Body of pancreas (tissue), 4 donors: ENCODE data around the gene PLAGL2.
A peak's percentile ranks its signal among the peaks of the same experiment; 100 is the strongest.

ENCODE experiments used
- POLR2A ChIP-seq, 3 donors: fragments of 450-650 bp; IDR thresholded peaks; one replicate each; pipeline ENCODE4 v1.6.1; 2016; ENCODE audit warnings: antibody characterized with exemption in 3 of 3, mild to moderate bottlenecking in 2 of 3
- TF ChIP-seq, protein P1 (sequence below), 7 experiments: fragments of 450-650 bp in 4 of 7; fragments of 200-600 bp in 3 of 7; sonication (generic) in 3 of 7; IDR thresholded peaks; one replicate each; pipeline ENCODE4 v1.5.1; 2016 to 2019; ENCODE audit warnings: antibody characterized with exemption in 7 of 7

DNA sequence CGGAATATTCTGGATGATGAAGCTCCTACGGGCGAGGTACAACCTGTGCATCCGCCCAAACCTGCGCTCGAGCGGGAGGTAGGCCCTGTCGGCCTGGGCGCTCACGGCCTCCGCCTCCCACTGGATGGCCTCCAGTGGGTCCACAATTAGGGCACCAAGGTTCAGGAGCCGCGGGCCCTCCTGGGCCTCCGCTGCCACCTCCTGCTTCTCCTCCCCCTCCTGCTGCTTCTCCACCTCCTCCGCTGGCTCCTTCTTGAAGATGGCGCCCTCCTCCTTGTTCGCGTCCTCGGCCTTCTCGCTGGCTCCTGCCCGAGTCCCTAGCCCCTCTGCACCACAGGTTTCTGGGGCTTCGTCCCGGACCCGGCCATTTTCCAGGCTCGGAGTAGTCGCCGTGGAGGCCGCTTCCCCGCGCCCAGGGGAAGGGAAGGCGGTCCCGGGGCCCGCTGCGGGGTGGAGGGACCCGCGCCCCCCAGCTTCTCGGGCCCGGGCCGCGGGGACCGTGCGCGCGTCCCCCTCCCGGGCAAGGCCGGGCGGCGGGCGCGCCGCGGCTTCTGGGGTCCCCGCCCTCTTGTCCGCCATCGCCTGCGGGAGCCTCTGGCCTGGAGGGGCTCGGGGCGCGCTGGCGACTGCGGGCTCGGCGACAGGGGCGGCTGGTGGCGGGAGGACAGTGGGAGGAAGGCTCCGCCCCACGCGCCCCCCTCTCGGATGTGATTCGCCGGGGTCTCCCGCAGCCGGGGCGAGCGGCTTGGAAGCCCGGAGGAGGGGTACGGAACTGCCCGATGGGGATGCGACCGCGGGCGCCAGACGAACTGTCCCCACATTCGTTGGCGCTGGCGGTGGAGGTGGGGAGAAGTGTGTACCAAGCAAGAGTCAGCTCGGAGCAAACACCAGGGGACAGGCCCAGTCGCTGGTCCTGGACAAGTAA lies 17.6 kb downstream of the PLAGL2 start:
- peak in 1 of 3 donors; percentile 9 for TF ChIP-seq POLR2A (IDR thresholded peaks at IDR 0.05)
- TF ChIP-seq, protein P1, sequence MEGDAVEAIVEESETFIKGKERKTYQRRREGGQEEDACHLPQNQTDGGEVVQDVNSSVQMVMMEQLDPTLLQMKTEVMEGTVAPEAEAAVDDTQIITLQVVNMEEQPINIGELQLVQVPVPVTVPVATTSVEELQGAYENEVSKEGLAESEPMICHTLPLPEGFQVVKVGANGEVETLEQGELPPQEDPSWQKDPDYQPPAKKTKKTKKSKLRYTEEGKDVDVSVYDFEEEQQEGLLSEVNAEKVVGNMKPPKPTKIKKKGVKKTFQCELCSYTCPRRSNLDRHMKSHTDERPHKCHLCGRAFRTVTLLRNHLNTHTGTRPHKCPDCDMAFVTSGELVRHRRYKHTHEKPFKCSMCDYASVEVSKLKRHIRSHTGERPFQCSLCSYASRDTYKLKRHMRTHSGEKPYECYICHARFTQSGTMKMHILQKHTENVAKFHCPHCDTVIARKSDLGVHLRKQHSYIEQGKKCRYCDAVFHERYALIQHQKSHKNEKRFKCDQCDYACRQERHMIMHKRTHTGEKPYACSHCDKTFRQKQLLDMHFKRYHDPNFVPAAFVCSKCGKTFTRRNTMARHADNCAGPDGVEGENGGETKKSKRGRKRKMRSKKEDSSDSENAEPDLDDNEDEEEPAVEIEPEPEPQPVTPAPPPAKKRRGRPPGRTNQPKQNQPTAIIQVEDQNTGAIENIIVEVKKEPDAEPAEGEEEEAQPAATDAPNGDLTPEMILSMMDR (IDR thresholded peaks at IDR 0.05) = no peak
